ENCODE measurements around the gene EIF4G3.
A peak's percentile ranks its signal among the peaks of the same experiment; 100 is the strongest.
"Not testable (repeated sequence)": the region's sequence is repeated elsewhere in the genome, so short reads cannot be mapped to it uniquely, and the experiment has no call there.

EIF4G3 gene

DNA sequence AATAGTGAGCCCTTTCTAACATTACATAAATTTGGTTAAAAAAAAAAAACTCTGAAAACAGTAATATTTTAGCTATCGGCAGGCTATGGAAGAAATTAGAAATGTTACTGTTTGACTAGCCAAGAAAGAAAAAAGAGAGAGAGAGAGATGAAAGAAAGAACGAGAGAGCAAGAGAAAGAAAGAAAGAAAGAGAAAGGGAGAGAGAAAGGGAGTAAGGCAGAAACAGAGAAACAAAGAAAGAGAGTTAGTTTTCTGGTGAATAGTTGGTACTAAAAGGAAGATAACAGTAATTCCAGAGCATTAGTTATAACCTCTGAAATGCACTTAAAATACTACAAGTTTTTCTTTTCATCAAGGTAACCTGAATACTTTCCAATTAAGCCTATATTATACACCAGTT, 229.3 kb downstream of the EIF4G3 start:
- peaks cover 7% of the 10 kb centered on the region for H3K36me3 Mint-ChIP-seq (ENCODE audit: insufficient read depth)
- H3K27me3 Mint-ChIP-seq: no peaks in the 10 kb centered on the region
- H3K27ac Mint-ChIP-seq (ENCODE audit: low read depth): no peak overlapping the region
- no peak overlapping the region for H3K4me3 Mint-ChIP-seq
- H3K4me1 Mint-ChIP-seq: no peaks in the 10 kb centered on the region
- no peaks in the 10 kb centered on the region for H3K9me3 Mint-ChIP-seq
- ATAC-seq (replicated peaks; ENCODE audit: extremely low read depth, poor library complexity, severe bottlenecking) (no peak), DNase-seq (ENCODE audit: low spot score in 2 of 2) (no peak)

GRCh38 chr1:20936621-20937020, 240.1 kb downstream of the EIF4G3 start:
- Mint-ChIP-seq H3K27ac (ENCODE audit: low read depth) (no peak overlapping the region), H3K36me3 (ENCODE audit: insufficient read depth) (peaks cover 5% of the 10 kb centered on the region), H3K27me3 (no peaks in the 10 kb centered on the region), H3K4me1 (peaks cover 28% of the 10 kb centered on the region), H3K4me3 (no peak overlapping the region), H3K9me3 (no peaks in the 10 kb centered on the region)
- DNase-seq (ENCODE audit: low spot score in 2 of 2): no peak
- ATAC-seq (replicated peaks; ENCODE audit: extremely low read depth, poor library complexity, severe bottlenecking): no peak

DNA sequence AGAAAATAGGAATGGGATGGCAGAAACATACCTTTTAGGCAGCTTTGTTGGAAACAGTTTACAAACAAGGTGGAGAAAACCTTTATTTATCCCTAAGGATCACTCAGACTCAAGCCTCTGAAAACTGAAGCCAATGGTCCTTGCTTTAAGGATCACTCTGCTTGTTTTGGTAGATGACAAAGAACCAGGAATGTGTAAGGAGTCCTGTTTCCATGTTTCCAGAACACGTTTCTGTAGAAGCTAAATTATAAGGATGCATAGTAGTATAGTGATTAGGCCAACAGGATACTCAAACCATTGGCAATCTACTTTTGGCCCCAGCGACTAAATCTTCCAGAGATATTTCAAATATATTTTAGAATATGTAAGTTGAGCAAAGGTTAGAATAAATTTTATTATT, 240.5 kb downstream of the EIF4G3 start:
- H3K27ac Mint-ChIP-seq (ENCODE audit: low read depth): no peak overlapping the region
- no peaks in the 10 kb centered on the region for H3K27me3 Mint-ChIP-seq
- no peak for DNase-seq (ENCODE audit: low spot score in 2 of 2)
- no peak overlapping the region for H3K4me3 Mint-ChIP-seq
- no peaks in the 10 kb centered on the region for H3K9me3 Mint-ChIP-seq
- no peak for ATAC-seq (replicated peaks; ENCODE audit: extremely low read depth, poor library complexity, severe bottlenecking)
- peaks cover 31% of the 10 kb centered on the region for H3K4me1 Mint-ChIP-seq
- peaks cover 5% of the 10 kb centered on the region for H3K36me3 Mint-ChIP-seq (ENCODE audit: insufficient read depth)

GRCh38 chr1:20935717-20936116, 241.0 kb downstream of the EIF4G3 start:
- peaks cover 36% of the 10 kb centered on the region for H3K4me1 Mint-ChIP-seq
- H3K4me3 Mint-ChIP-seq: no peak overlapping the region
- H3K36me3 Mint-ChIP-seq (ENCODE audit: insufficient read depth): peaks cover 5% of the 10 kb centered on the region
- H3K9me3 Mint-ChIP-seq: no peaks in the 10 kb centered on the region
- no peak for DNase-seq (ENCODE audit: low spot score in 2 of 2)
- ATAC-seq (replicated peaks; ENCODE audit: extremely low read depth, poor library complexity, severe bottlenecking): no peak
- no peaks in the 10 kb centered on the region for H3K27me3 Mint-ChIP-seq
- no peak overlapping the region for H3K27ac Mint-ChIP-seq (ENCODE audit: low read depth)

DNA sequence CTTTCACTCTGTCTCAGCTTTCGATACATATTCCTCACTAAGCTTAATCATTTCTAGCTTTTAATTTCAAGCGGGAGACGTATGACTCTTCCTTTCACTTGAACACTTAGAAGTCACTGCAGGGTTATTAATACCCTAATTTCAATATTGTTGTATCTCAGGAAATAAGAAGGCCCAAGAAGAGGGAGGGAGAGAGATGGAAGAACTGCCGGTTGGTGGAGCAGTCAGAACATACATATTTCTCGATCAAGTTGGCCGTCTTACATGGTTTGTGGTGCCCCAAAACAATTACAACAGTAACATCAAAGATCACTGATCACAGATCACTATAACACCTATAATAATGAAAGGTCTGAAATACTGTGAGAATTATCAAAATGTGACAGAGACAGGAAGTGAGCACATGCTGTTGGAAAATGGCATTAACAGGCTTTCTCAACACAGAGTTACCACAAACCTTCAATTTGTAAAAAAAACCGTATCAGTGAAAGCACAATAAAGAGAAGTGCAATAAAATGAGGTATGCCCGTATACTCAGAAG, 244.2 kb downstream of the EIF4G3 start:
- peak; percentile 89 for ATAC-seq (replicated peaks; ENCODE audit: extremely low read depth, poor library complexity, severe bottlenecking)
- peaks cover 5% of the 10 kb centered on the region for H3K36me3 Mint-ChIP-seq (ENCODE audit: insufficient read depth)
- no peaks in the 10 kb centered on the region for H3K27me3 Mint-ChIP-seq

GRCh38 chr1:20931930-20932436, 244.7 kb downstream of the EIF4G3 start:
- no peaks in the 10 kb centered on the region for H3K27me3 Mint-ChIP-seq
- no peaks in the 10 kb centered on the region for H3K9me3 Mint-ChIP-seq
- ATAC-seq (replicated peaks; ENCODE audit: extremely low read depth, poor library complexity, severe bottlenecking): peak; percentile 52
- H3K4me3 Mint-ChIP-seq: peak overlapping the region; percentile 58
- no peak for DNase-seq (ENCODE audit: low spot score in 2 of 2)
- H3K4me1 Mint-ChIP-seq: peaks cover 38% of the 10 kb centered on the region
- H3K27ac Mint-ChIP-seq (ENCODE audit: low read depth): peak overlapping the region; percentile 96
- H3K36me3 Mint-ChIP-seq (ENCODE audit: insufficient read depth): peaks cover 5% of the 10 kb centered on the region

More for the DNA sequence above, 244.2 kb downstream of the EIF4G3 start:
- Mint-ChIP-seq H3K4me3 (peak overlapping the region; percentile 58), H3K27ac (ENCODE audit: low read depth) (peak overlapping the region; percentile 96), H3K9me3 (no peaks in the 10 kb centered on the region), H3K4me1 (peaks cover 38% of the 10 kb centered on the region)
- DNase-seq (ENCODE audit: low spot score in 2 of 2): no peak

GRCh38 chr1:20930427-20930826, 246.3 kb downstream of the EIF4G3 start:
- peak overlapping the region; percentile 96 for H3K27ac Mint-ChIP-seq (ENCODE audit: low read depth)
- no peaks in the 10 kb centered on the region for H3K27me3 Mint-ChIP-seq
- H3K4me3 Mint-ChIP-seq: no peak overlapping the region
- peaks cover 38% of the 10 kb centered on the region for H3K4me1 Mint-ChIP-seq
- ATAC-seq (replicated peaks; ENCODE audit: extremely low read depth, poor library complexity, severe bottlenecking) (no peak), DNase-seq (ENCODE audit: low spot score in 2 of 2) (no peak)
- no peaks in the 10 kb centered on the region for H3K9me3 Mint-ChIP-seq
- H3K36me3 Mint-ChIP-seq (ENCODE audit: insufficient read depth): peaks cover 4% of the 10 kb centered on the region

- Mint-ChIP-seq H3K36me3 (ENCODE audit: insufficient read depth) (peaks cover 4% of the 10 kb centered on the region), H3K4me1 (peaks cover 25% of the 10 kb centered on the region), H3K27ac (ENCODE audit: low read depth) (no peak overlapping the region), H3K9me3 (no peaks in the 10 kb centered on the region), H3K4me3 (no peak overlapping the region), H3K27me3 (no peaks in the 10 kb centered on the region)
- DNase-seq (ENCODE audit: low spot score in 2 of 2) (no peak), ATAC-seq (replicated peaks; ENCODE audit: extremely low read depth, poor library complexity, severe bottlenecking) (no peak)
These were observed 248.6 kb downstream of the EIF4G3 start for GRCh38 chr1:20928146-20928545.

GRCh38 chr1:20921285-20921684, 255.4 kb downstream of the EIF4G3 start:
- peaks cover 2% of the 10 kb centered on the region for H3K36me3 Mint-ChIP-seq (ENCODE audit: insufficient read depth)
- H3K4me3 Mint-ChIP-seq: no peak overlapping the region
- H3K27ac Mint-ChIP-seq (ENCODE audit: low read depth): no peak overlapping the region
- no peaks in the 10 kb centered on the region for H3K27me3 Mint-ChIP-seq
- no peaks in the 10 kb centered on the region for H3K9me3 Mint-ChIP-seq
- ATAC-seq (replicated peaks; ENCODE audit: extremely low read depth, poor library complexity, severe bottlenecking) (no peak), DNase-seq (ENCODE audit: low spot score in 2 of 2) (no peak)
- no peaks in the 10 kb centered on the region for H3K4me1 Mint-ChIP-seq

DNA sequence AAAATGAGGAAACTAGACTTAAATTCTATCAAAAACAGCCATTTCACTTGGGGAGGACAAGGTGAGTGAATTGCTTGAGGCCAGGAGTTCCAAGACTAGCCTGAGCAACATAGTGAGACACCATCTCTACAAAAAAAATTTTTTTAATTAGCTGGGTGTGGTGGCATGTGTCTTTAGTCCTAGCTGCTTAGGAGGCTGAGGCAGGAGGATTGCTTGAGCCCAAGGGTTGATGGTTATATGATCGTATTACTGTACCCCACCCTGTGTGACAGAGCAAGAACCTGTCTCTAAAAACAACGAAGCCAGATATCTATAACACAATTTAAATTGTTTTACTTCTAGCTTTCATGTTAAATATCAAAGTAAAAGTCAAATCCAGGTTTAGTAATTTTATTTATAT, 263.5 kb downstream of the EIF4G3 start:
- Mint-ChIP-seq H3K36me3 (ENCODE audit: insufficient read depth) (peaks cover 10% of the 10 kb centered on the region), H3K4me3 (no peak overlapping the region), H3K27ac (ENCODE audit: low read depth) (no peak overlapping the region), H3K27me3 (no peaks in the 10 kb centered on the region), H3K9me3 (no peaks in the 10 kb centered on the region), H3K4me1 (no peaks in the 10 kb centered on the region)
- ATAC-seq (replicated peaks; ENCODE audit: extremely low read depth, poor library complexity, severe bottlenecking): no peak
- no peak for DNase-seq (ENCODE audit: low spot score in 2 of 2)

DNA sequence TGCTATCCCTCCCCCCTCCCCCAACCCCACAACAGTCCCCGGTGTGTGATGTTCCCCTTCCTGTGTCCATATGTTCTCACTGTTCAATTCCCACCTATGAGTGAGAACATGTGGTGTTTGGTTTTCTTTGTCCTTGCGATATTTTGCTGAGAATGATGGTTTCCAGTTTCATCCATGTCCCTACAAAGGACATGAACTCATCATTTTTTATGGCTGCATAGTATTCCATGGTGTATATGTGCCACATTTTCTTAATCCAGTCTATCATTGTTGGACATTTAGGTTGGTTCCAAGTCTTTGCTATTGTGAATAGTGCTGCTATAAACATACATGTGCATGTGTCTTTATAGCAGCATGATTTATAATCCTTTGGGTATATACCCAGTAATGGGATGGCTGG, 269.2 kb downstream of the EIF4G3 start:
- not testable (repeated sequence) for H3K4me1 Mint-ChIP-seq; H3K36me3 Mint-ChIP-seq (ENCODE audit: insufficient read depth); H3K9me3 Mint-ChIP-seq; DNase-seq (ENCODE audit: low spot score in 2 of 2); H3K27ac Mint-ChIP-seq (ENCODE audit: low read depth); H3K4me3 Mint-ChIP-seq; ATAC-seq (replicated peaks; ENCODE audit: extremely low read depth, poor library complexity, severe bottlenecking); H3K27me3 Mint-ChIP-seq

DNA sequence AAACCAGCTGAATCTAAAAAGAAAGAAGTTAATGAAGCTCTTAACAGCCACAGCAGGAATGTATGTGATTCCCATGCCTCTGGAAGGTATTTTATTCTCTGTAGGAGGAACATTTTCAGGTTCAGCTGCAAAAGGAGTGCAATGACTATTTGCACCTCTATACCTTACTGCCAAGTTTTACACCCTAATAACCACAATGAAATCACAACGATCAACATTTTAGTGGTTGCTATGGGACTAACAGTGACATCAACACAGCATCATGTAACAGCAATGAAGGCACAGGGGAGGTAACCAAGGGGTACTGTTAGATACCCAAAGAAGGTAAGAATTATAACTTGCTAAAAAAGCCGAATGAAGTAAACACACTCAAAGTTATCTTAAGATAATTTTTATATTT, 273.3 kb downstream of the EIF4G3 start:
- H3K9me3 Mint-ChIP-seq: no peaks in the 10 kb centered on the region
- ATAC-seq (replicated peaks; ENCODE audit: extremely low read depth, poor library complexity, severe bottlenecking): peak; percentile 96
- H3K36me3 Mint-ChIP-seq (ENCODE audit: insufficient read depth): peaks cover 3% of the 10 kb centered on the region
- H3K4me3 Mint-ChIP-seq: no peak overlapping the region
- peaks cover 10% of the 10 kb centered on the region for H3K4me1 Mint-ChIP-seq
- DNase-seq (ENCODE audit: low spot score in 2 of 2): no peak
- no peaks in the 10 kb centered on the region for H3K27me3 Mint-ChIP-seq
- H3K27ac Mint-ChIP-seq (ENCODE audit: low read depth): peak overlapping the region; percentile 29

DNA sequence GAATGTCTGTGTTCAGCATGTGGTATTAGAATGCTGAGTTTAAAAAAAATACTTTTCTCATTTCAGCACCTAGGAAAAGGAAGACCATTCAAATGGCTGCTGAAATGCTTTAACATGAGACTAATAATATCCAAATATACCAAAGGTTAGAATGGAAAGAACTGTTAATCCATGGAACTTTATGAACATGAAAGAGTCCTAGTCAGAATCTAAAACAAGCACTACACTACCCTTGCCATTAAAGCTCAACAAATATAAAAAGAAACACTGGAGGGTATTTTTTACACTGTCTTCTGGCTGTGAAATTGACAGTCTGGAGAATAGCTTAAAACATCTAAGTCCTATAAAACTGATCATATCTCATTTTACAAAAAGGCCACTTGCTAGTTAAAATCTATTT, 276.6 kb downstream of the EIF4G3 start:
- H3K4me3 Mint-ChIP-seq: no peak overlapping the region
- H3K27ac Mint-ChIP-seq (ENCODE audit: low read depth): peak overlapping the region; percentile 38
- DNase-seq (ENCODE audit: low spot score in 2 of 2) (no peak), ATAC-seq (replicated peaks; ENCODE audit: extremely low read depth, poor library complexity, severe bottlenecking) (no peak)
- no peaks in the 10 kb centered on the region for H3K9me3 Mint-ChIP-seq
- no peaks in the 10 kb centered on the region for H3K27me3 Mint-ChIP-seq
- H3K36me3 Mint-ChIP-seq (ENCODE audit: insufficient read depth): peaks cover 5% of the 10 kb centered on the region
- peaks cover 10% of the 10 kb centered on the region for H3K4me1 Mint-ChIP-seq
